NOMO-1 treated with dmso at 0.1 percent for 144 hours (cell line): Measurements from ENCODE around the gene IER5L.
"Not testable (repeated sequence)": the region's sequence is repeated elsewhere in the genome, so short reads cannot be mapped to it uniquely, and the experiment has no call there.

Experiments
- DNase-seq: peaks from one replicate; lab custom pipeline; 2025; ENCODE audit not compliant: unreplicated experiment; lab: John Stamatoyannopoulos, UW

The IER5L gene

GRCh38 chr9:129203556-129203909 is 25.5 kb upstream of the IER5L start:
- no peak for DNase-seq

DNA sequence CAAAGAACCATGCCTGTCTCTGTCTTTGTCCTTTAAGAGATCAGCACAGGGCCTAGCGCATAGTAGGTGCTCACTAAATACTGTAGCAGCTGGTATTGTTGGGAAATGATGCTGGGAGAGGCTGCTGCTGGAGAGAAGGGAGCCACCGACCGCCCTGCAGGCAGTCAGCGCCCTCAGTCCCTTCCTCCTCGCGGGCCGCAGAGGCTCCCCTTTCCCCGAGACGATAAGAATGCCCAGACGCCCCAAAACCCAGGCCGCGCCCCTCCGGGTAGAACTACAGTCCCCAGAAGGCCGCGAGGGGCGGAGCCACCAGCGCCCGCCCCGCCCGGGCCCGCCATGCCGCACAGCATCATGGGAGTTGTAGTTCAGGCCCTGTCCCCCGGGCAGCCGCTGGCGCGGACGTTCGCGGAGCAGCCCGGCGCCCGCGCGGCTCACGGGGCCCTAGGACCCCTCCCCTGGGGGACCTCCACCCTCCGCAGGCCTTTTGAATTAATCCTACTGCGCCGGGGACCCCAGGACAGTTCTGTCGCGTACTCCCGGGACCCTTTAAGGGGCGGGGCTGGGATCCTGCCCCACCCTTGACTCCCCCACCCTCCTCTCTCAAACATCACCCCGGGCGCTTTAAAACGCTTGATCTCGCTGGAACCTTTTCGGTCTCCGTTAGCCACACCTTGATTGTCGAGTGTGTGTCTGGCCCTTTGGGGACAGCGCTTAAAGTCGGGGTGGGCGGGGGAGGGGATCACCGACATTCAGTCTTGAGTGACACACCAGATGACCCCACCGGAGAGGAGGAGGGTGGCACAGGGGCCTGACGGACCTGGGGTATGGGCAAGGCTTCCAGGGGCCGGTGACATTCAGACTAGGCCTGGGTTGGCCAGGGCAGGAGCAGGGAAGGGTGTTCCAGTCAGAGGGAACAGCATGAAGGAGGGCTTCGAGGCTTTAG is 24.8 kb upstream of the IER5L start:
- DNase-seq, result peak; percentile 72

DNA sequence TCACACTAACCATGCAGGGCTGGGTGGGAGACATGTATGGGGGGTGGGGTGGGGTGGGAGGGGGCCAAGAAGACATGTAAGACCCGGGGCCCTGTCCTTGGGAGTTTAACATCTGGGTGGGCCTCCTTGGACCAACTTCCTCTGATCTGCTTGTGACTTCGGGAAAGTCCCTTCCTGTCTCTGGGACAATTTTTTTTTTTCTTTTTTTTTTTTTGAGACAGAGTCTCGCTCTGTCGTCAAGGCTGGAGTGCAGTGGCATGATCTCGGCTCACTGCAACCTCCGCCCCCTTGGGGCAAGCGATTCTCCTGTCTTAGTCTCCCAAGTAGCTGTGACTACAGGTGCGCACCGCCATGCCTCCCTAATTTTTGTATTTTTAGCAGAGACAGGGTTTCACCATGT is 23.8 kb upstream of the IER5L start:
- DNase-seq, result no peak

GRCh38 chr9:129201289-129201688 is 23.2 kb upstream of the IER5L start:
- no peak for DNase-seq

DNA sequence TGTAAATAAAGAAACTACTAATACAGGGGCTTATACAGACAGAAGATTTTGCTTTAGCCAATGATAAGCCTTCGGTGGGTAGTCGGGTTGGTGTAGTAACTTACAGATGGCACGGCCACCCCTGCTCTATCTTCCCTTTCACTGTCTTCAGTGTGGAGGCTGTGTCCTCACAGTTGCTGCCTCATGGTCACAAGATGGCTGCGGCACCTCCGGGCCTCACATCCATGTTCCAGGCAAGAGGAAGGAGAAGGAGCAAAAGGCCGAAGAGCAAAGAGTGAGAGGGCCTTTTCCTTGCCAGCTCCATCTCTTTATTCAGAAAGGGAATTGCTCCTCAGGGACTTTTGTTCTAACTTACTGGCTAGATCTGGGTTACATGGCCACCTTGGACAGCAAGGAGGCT is 22.2 kb upstream of the IER5L start:
- DNase-seq, result no peak

GRCh38 chr9:129199044-129199435 is 21.0 kb upstream of the IER5L start:
- DNase-seq, result no peak

- DNase-seq, result no peak
Observed at GRCh38 chr9:129198319-129199043, 20.4 kb upstream of the IER5L start.

GRCh38 chr9:129197978-129198318 is 19.9 kb upstream of the IER5L start:
- no peak for DNase-seq

GRCh38 chr9:129197045-129197444 is 19.0 kb upstream of the IER5L start:
- not testable (repeated sequence) for DNase-seq

DNA sequence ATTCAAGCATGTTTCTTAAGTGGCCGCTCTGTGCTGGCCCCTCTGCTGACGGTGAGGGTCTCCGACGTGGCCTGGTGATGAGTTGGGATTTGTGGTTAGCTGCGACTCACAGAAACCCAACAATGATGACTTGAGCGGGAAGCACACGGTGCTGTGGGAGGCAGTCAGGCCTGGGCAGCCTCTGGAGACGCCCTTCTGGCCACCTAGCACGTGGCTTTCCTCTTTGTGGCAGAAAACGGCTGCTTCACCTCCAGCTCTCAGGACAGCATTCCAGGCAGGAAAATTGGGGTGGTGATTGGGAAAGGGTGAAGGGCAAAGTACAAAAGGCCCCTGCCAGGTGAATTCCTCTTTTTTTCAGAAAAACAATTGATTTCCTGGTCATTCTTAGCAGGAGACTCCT is 17.5 kb upstream of the IER5L start:
- DNase-seq, result no peak

DNA sequence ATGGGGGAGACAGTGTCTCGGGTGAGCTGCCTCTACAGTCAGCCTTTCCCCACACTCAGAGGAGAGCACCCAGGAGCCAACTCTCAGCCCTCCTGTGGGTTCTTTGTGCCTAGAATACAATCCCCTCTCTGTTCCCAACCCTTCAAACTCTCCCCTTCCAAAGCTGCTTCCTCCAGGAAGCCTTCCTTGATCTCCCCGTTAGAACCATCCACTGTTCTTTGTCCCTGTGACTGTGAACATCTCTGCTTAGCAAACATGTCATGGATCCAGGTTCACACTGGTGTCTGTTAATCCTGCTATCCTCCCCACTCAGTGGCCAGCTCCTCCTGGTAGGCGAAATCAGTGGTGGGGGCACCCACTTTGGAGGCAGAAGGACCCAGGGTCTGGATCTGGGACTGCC is 16.2 kb upstream of the IER5L start:
- no peak for DNase-seq

DNA sequence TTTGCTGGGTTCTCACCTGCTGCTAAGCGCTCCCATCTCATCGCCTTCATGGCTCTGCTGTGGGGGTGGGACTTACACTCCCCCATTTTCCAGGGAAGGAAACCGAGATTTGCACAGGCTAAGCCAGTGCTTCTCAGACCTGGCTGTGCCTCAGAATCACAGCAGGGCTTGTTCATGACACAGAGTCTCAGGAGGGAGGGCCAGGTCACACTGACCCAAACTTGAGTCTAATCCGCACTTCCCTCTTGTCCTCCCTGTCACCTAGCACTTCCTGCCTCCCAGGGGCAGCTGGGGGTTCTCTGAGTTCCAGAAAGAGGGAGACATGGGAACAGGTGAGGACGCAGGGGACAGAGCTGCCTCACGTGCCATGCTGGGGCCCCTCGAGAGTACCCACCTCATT is 15.6 kb upstream of the IER5L start:
- no peak for DNase-seq

DNA sequence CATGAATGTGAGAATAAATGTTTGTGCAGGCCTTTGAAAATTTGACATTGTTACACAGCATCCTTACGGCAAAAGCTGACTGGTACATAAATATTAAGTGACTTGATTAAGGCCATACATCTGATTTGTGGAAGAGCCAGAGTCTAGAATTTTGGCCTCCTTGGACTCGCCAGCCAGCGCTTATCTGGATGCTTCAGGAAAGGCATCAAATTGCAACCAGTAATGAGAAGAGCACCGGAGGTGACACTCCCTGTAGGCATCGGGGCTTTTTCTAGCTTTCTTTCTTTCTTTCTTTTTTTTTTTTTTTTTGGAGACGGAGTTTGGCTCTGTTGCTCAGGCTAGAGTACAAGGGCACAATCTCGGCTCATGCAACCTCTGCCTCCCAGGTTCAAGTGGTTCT is 13.2 kb upstream of the IER5L start:
- DNase-seq, result no peak

- DNase-seq, result not testable (repeated sequence)
Observed at GRCh38 chr9:129189971-129190370, 11.9 kb upstream of the IER5L start.

DNA sequence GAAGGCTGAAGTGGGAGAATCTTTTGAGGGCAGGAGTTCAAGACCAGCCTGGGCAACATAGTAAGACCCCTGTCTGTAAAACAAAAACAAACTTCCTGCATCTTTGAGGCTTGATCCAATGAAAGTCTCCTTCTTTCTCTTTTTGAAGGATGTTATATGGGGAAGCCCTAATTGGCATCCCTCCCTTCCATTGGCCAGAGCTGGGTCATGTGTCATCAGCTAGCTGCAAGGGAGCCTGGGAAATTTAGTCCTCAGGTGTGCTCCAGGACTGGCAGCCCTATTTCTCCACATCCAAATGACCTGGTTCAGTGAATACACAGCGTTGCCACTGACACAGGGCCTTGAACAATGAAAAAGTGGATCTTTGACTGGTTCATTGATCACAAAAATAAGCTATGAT is 9.0 kb upstream of the IER5L start:
- no peak for DNase-seq

DNA sequence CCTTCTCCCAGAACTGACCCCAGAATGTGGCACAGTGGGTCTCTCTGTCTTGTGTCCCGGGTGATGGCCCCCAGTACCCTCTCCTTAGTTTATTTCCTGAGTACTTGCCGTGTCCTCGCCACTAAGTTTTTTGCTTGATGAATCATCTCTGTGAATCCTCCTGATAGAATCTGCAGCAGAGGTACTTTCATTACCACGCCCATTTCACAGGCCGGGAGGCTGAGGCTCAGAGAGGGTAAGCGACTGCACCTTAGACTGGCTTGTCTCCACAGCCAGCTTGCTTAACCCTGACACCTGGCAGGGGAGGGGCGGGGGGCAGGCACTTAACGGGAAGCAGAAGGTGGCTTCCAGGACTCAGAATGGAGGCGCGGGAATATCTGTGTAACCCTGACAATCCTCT is 7.9 kb upstream of the IER5L start:
- no peak for DNase-seq

- no peak for DNase-seq
Observed at GRCh38 chr9:129185402-129185801, 7.3 kb upstream of the IER5L start.

DNA sequence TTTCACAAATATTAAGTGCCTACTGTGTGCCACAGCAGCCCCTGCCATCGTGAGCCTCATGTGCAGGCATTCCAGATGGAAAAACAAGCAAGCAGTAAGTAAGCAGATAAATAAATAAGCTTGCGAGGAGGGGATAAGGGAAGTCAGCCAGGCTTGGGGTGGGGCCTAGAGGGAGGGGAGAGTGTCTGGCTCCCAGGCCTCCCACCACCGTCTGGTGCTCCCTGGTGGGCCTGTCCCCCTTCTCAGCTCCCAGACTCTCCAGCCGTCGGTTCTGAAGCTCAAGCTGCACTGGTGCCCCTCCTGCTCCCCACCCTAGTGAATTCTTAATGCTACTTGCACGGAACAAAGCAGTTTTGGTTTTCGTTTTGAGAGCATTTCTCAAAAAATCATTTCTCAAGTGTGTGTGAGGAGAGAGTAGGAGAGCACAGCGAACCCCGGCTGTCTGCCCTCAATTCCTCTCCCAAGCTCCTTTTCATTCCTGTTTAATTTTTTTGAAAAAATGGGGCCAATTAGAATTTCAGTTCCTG is 6.6 kb upstream of the IER5L start:
- DNase-seq, result no peak

GRCh38 chr9:129184219-129184524 is 6.1 kb upstream of the IER5L start:
- DNase-seq, result no peak

DNA sequence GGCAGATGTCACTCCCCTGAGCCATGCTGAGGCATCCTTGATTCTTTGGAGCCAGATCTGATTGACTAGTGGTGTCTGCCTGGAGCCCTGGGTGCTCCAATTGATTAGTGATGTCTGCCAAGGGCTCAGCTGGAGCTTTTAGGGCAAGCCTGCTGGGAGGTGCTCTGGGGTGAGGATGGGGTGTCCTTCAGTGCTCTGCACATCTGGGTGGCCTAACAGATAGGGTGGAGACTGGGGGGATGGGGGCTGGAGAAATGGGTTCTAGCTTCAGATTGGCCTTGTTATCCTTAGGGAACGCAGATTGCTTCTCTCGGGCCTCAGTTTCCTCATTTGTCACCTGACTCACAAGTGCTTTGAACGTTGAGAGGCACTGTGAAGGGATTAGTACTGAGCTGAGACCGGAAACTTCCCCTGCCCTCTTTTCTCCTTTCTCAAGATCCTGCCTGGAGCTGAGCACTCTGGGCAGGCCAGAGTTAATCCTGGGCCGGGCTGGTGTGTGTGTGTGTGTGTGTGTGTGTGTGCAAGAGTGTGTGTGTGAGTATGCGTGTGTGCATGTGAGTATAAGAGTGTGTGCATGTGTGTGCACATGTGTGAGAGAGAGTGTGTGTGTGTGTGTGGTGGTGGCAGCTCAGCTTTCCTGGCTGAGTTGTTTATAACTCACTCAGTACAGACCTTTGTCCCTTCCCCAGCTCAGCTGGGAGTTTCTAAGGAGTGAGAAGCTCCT is 5.6 kb upstream of the IER5L start:
- DNase-seq, result no peak

DNA sequence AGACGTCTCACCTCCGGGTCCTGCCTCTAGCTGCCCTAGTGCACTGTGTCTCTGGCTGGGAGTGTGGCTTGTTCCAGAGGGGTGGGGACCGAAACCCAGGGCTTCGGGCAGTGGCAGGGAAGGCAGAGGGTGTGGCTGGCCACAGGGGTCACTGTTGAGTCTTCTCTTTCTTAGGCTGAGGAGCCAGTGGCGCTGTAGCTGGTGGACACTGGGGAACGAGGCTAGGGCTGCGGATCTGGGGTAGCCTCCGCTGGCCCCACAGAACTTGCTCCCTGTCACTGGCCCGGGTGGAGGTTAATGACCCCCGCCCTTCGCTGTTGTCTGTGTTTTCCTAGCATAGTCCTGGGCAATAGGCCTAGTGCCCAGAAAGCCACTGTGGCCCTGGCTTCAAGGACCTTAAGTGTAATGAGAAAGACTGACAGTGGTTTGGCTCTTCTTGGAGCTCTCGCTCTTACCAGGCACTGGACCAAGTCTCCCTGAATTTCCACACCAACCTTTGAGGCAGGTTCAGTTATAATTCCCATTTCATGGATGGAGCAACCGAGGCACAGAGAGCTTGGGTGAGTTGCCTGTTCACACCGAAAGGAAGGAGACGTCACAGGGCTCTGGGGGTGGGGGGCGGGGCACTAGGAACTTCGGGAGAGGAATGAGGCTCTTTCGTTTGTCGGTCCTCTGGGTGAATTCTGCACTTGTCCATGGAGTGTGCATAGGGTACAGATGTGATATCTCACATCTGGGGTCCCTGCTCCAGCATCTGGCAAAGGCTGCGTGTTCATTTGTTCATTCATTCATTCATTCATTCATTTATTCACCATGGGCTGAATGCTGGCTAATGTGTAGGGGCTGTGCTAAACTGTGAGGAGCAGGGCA is 4.8 kb upstream of the IER5L start:
- DNase-seq, result no peak
